Kidney (tissue), 22 donors: ENCODE measurements around the gene SENP2. TPM values are rescaled to one million over a fixed set of nuclear protein-coding genes. Genes with fewer than 3 reads are reported as not detected.

Experiments
- DNase-seq, 5 donors: peaks; one replicate each; pipeline ENCODE4 v3.0.0-alpha.2; 2013 to 2020
- FAIRE-seq: peaks from 2 replicates; lab custom pipeline; 2012; peaks lifted over from hg19 to GRCh38; lab: Jason Lieb, UNC
- H3K27ac ChIP-seq, 2 donors: one replicate each; pipeline ENCODE4 v1.7.0; 2013; ENCODE audit warnings: low read depth in 2 of 2, low read length in 2 of 2, inconsistent platforms in 1 of 2
- H3K27me3 ChIP-seq: one replicate; pipeline ENCODE4 v1.7.1; 2013; ENCODE audit warnings: low read length, inconsistent platforms; ENCODE audit not compliant: control insufficient read depth, insufficient read depth
- H3K36me3 ChIP-seq, 3 donors: one replicate each; pipeline versions ENCODE4 v1.7.0 to v1.7.1; 2013; ENCODE audit warnings: low read length in 3 of 3, control low read depth in 1 of 3, inconsistent platforms in 1 of 3; ENCODE audit not compliant: insufficient read depth in 3 of 3, control insufficient read depth in 2 of 3
- H3K4me1 ChIP-seq, 3 donors: one replicate each; pipeline versions ENCODE4 v1.7.0 to v1.7.1; 2013; ENCODE audit warnings: low read length in 3 of 3, inconsistent platforms in 1 of 3, low read depth in 1 of 3; ENCODE audit not compliant: control insufficient read depth in 2 of 3, insufficient read depth in 2 of 3
- H3K4me3 ChIP-seq, 3 donors: one replicate each; pipeline versions ENCODE4 v1.7.0 to v1.8.1; 2013; ENCODE audit warnings: low read length in 3 of 3, control low read depth in 1 of 3, inconsistent platforms in 1 of 3
- H3K9ac ChIP-seq, 3 donors: one replicate each; pipeline versions ENCODE4 v1.7.0 to v1.7.1; 2013; ENCODE audit warnings: low read length in 3 of 3, control low read depth in 1 of 3, inconsistent platforms in 1 of 3
- H3K9me3 ChIP-seq, 3 donors: one replicate each; pipeline versions ENCODE4 v1.7.0 to v1.7.1; 2013; ENCODE audit warnings: low read length in 3 of 3, control low read depth in 1 of 3, inconsistent platforms in 1 of 3; ENCODE audit not compliant: control insufficient read depth in 2 of 3, insufficient read depth in 1 of 3
- intact Hi-C: fragments of 100-400 bp; cut with DNase I; formaldehyde crosslinking; loops from one replicate; pipeline ENCODE4 v1.11.1; 2022
- long read RNA-seq, 10 donors: library from polyadenylated mRNA in 1 of 10; unstranded in 1 of 10; transcript quantifications; one replicate each; pipeline ENCODE4 v2.0.0 and lab custom pipeline, GENCODE V29; 2021 to 2026
- polyA plus RNA-seq: library from polyadenylated mRNA; stranded (reverse); fragments of 350-450 nt; fragmentation: Illumina TruSeq; extraction: RNeasy Lipid Tissue Mini Kit (QIAGEN cat#74804); gene quantifications from one replicate; pipeline ENCODE4 v1.2.3, GENCODE V29; 2014; ENCODE audit warnings: low read depth, low replicate concordance; ENCODE audit not compliant: insufficient read depth
- total RNA-seq: library from RNA; stranded (reverse); fragmentation: NEBNext Ultra II Directional; extraction: Animal tissue kit (Norgen Biotek cat#: 25700); gene quantifications from one replicate; pipeline ENCODE4 v1.2.1, GENCODE V29; 2021
- TF ChIP-seq, protein P1 (sequence below): IDR thresholded peaks from 3 replicates; pipeline ENCODE4 v1.5.1; 2012; ENCODE audit warnings: mild to moderate bottlenecking, moderate library complexity, borderline replicate concordance; ENCODE audit not compliant: insufficient read depth; ENCODE audit errors: extremely low read depth
- donor health status: control.
- donor health status: control.
- donor health status: control.
- donor health status: control.
- donor health status: control.
- donor health status: DM: yes; HTN: yes; CAD: no.
- donor health status: Normal renal cell carcinoma (clear cell type).

Gene SENP2
- total RNA-seq (29.6 TPM), polyA plus RNA-seq (10.8 TPM)
- long read RNA-seq, donor 1, result 0 reads
- long read RNA-seq, donor 2, full-length matches to known transcripts, result 1 of 1 reads
- long read RNA-seq, donor 2, partial matches to known transcripts, result 0 of 1 reads
- long read RNA-seq, donor 2, other reads (novel, unspliced or antisense), result 0 of 1 reads
- long read RNA-seq, donor 3, full-length matches to known transcripts, result 3 of 3 reads
- long read RNA-seq, donor 3, partial matches to known transcripts, result 0 of 3 reads
- long read RNA-seq, donor 3, other reads (novel, unspliced or antisense), result 0 of 3 reads
- long read RNA-seq, donor 4, partial matches to known transcripts, result 23 of 23 reads
- long read RNA-seq, donor 4, other reads (novel, unspliced or antisense), result 0 of 23 reads
- long read RNA-seq, donor 5, result 0 reads
- long read RNA-seq, donor 6, full-length matches to known transcripts, result 2 of 2 reads
- long read RNA-seq, donor 6, partial matches to known transcripts, result 0 of 2 reads
- long read RNA-seq, donor 6, other reads (novel, unspliced or antisense), result 0 of 2 reads
- long read RNA-seq, donor 7, full-length matches to known transcripts, result 19 of 30 reads
- long read RNA-seq, donor 7, partial matches to known transcripts, result 6 of 30 reads
- long read RNA-seq, donor 7, other reads (novel, unspliced or antisense), result 5 of 30 reads
- long read RNA-seq, donor 8, full-length matches to known transcripts, result 2 of 2 reads
- long read RNA-seq, donor 8, partial matches to known transcripts, result 0 of 2 reads
- long read RNA-seq, donor 8, other reads (novel, unspliced or antisense), result 0 of 2 reads
- long read RNA-seq, donor 9, full-length matches to known transcripts, result 1 of 1 reads
- long read RNA-seq, donor 9, partial matches to known transcripts, result 0 of 1 reads
- long read RNA-seq, donor 9, other reads (novel, unspliced or antisense), result 0 of 1 reads
- long read RNA-seq, donor 10, partial matches to known transcripts, result 25 of 25 reads
- long read RNA-seq, donor 10, other reads (novel, unspliced or antisense), result 0 of 25 reads

GRCh38 chr3:185585859-185586685 is at the start of gene SENP2:
Gene SENP2, plus strand, starts transcription at chr3:185586295. Its CDS starts 119 bp downstream, at chr3:185586414.
- TF ChIP-seq, protein P1, sequence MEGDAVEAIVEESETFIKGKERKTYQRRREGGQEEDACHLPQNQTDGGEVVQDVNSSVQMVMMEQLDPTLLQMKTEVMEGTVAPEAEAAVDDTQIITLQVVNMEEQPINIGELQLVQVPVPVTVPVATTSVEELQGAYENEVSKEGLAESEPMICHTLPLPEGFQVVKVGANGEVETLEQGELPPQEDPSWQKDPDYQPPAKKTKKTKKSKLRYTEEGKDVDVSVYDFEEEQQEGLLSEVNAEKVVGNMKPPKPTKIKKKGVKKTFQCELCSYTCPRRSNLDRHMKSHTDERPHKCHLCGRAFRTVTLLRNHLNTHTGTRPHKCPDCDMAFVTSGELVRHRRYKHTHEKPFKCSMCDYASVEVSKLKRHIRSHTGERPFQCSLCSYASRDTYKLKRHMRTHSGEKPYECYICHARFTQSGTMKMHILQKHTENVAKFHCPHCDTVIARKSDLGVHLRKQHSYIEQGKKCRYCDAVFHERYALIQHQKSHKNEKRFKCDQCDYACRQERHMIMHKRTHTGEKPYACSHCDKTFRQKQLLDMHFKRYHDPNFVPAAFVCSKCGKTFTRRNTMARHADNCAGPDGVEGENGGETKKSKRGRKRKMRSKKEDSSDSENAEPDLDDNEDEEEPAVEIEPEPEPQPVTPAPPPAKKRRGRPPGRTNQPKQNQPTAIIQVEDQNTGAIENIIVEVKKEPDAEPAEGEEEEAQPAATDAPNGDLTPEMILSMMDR, result peak; percentile 12
- intact Hi-C loops, result no loop called here
- peak within 1 kb of the TSS; percentile 90 to 99 (median 94) for H3K9ac ChIP-seq

GRCh38 chr3:185537369-185537970 is 48.6 kb upstream of the SENP2 start:
- Histone ChIP-seq H3K9me3 (no peaks in the 10 kb centered on the region), H3K4me3 (no peak overlapping the region), H3K4me1 (peaks cover 0 to 2% (median 0%) of the 10 kb centered on the region in 3 donors), H3K27ac (no peak overlapping the region), H3K27me3 (no peaks in the 10 kb centered on the region), H3K9ac (no peak overlapping the region), H3K36me3 (no peaks in the 10 kb centered on the region)
- DNase-seq (peak in 4 of 5 donors; percentile 48 to 79 (median 64)), FAIRE-seq (no peak)
- TF ChIP-seq, protein P1, result no peak
- intact Hi-C loops, result no loop called here

More at GRCh38 chr3:185585859-185586685, at the start of gene SENP2:
- H3K9me3 ChIP-seq, result no peaks in the 10 kb centered on the region
- peak within 1 kb of the TSS; percentile 95 to 99 (median 98) for H3K4me3 ChIP-seq
- peak; percentile 100 for DNase-seq
- H3K27ac ChIP-seq, result peak within 1 kb of the TSS; percentile 95
- H3K36me3 ChIP-seq, result no peaks in the 10 kb centered on the region
- FAIRE-seq, result peak; percentile 93
- H3K27me3 ChIP-seq, result no peaks in the 10 kb centered on the region
- peaks cover 0 to 19% (median 13%) of the 10 kb centered on the region in 3 donors for H3K4me1 ChIP-seq

GRCh38 chr3:185539934-185540333 is 46.2 kb upstream of the SENP2 start:
- TF ChIP-seq, protein P1, result no peak
- DNase-seq, result no peak
- no peak for FAIRE-seq

More at GRCh38 chr3:185539934-185540333, 46.2 kb upstream of the SENP2 start:
- no peaks in the 10 kb centered on the region for H3K9me3 ChIP-seq
- no peaks in the 10 kb centered on the region for H3K36me3 ChIP-seq
- H3K27me3 ChIP-seq, result no peaks in the 10 kb centered on the region
- intact Hi-C loops, result no loop called here
- H3K9ac ChIP-seq, result no peak overlapping the region
- H3K4me1 ChIP-seq, result peaks cover 0 to 2% (median 0%) of the 10 kb centered on the region in 3 donors
- no peak overlapping the region for H3K27ac ChIP-seq
- no peak overlapping the region for H3K4me3 ChIP-seq
